HG03280 (cell line): ENCODE data around the gene MTHFD1.
"Not testable (repeated sequence)": the region's sequence is repeated elsewhere in the genome, so short reads cannot be mapped to it uniquely, and the experiment has no call there.

Experiments used
- ATAC-seq: cut with Tn5 transposase; IDR thresholded peaks from one replicate; pipeline ENCODE4 v1.9.1; 2021; ENCODE audit warnings: mild to moderate bottlenecking, moderate library complexity; ENCODE audit not compliant: unreplicated experiment

The MTHFD1 gene

GRCh38 chr14:64387782-64388532 is at the start of gene MTHFD1:
Gene MTHFD1, plus strand, starts transcription at chr14:64388353. Its CDS starts 75 bp downstream, at chr14:64388428.
- ATAC-seq, result peak; percentile 82

- peak; percentile 87 for ATAC-seq
Observed at GRCh38 chr14:64338616-64339316, 49.4 kb upstream of the MTHFD1 start.

GRCh38 chr14:64340560-64341196 is 47.5 kb upstream of the MTHFD1 start:
- ATAC-seq, result no peak

- no peak for ATAC-seq
Observed at GRCh38 chr14:64347748-64348147, 40.4 kb upstream of the MTHFD1 start.

DNA sequence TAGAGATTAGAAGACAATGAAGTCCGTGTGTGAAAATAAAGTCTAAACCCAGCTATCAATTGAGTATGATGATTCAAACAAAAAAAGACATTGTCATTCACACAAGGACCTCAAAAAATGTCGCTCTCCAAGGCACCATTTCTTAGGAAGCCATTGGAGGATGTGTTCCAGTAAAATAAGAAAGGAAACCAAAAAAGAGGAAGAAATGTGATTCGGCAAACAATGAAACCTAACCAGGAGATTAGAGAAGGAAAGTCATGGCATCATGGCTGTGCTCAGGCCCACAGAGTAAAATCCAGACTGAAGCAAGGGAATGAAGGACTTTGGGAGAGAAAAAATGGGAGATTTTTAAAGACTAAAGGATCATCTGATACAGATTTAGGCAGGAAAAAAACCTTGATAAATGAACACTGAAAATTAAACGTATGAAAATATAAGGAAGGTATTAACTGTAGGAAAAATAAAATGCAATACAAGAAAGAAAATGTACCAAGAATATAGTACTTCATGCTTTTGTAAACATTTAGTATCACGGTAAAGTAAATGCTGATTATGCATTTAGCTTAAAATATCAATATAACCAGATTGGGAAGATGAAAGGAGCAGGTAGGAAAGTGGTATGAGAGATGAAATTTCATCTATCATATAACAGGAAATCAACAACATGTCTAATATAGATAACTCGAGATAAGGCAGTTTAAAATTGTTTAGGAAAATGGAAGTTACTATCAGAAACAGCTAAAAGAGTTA is 38.2 kb upstream of the MTHFD1 start:
- ATAC-seq, result no peak

- no peak for ATAC-seq
Observed at GRCh38 chr14:64363265-64363846, 24.8 kb upstream of the MTHFD1 start.

- ATAC-seq, result no peak
Observed at GRCh38 chr14:64364907-64365306, 23.2 kb upstream of the MTHFD1 start.

GRCh38 chr14:64365358-64365889 is 22.7 kb upstream of the MTHFD1 start:
- ATAC-seq, result not testable (repeated sequence)

- no peak for ATAC-seq
Observed at GRCh38 chr14:64369201-64369600, 19.0 kb upstream of the MTHFD1 start.

- ATAC-seq, result peak; percentile 29
Observed at GRCh38 chr14:64387232-64387781, 846 bp upstream of the MTHFD1 start.

GRCh38 chr14:64388533-64389285 is 556 bp downstream of the MTHFD1 start:
- no peak for ATAC-seq

- ATAC-seq, result no peak
Observed at GRCh38 chr14:64391113-64391725, 3.1 kb downstream of the MTHFD1 start.

DNA sequence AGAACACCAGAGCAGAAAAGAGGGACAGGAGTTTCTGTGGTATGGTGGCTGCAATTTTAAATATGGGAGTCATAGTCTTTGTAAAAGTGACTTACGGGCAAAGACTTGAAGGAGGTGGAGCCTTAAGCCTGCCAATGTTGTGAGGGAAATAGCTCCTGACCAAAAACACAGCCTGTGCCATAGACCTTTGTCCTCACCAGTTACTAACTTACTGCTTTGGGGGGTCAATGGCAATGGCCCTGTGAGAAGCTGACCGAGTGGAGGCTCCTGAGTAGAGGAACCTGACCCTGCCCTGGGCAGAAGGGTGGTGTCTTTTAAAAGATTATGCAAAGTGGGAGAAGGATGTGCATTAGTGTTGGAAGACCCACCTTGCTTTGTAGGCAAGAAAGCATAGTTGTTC is 3.8 kb downstream of the MTHFD1 start:
- ATAC-seq, result no peak

- ATAC-seq, result not testable (repeated sequence)
Observed at GRCh38 chr14:64393189-64393726, 5.1 kb downstream of the MTHFD1 start.

DNA sequence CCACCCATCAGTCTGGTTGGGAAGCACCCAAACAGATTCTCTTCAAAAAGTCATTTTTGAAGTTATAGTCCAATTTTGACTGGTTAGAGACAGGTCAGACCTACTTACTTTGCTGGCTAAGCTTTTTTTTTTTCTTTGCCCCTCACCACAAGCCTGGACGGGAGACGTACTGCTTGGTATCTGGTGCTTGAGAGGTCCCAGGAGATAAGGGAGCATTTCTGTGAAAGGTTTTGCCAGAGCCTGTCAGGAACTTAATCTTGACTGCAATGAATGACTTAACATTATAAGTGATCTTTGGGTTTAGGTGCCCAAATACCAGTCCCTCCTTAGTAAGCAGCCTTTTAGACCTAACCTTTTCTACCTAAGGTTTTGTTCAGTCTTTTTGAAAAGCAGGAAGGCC is 6.3 kb downstream of the MTHFD1 start:
- no peak for ATAC-seq

DNA sequence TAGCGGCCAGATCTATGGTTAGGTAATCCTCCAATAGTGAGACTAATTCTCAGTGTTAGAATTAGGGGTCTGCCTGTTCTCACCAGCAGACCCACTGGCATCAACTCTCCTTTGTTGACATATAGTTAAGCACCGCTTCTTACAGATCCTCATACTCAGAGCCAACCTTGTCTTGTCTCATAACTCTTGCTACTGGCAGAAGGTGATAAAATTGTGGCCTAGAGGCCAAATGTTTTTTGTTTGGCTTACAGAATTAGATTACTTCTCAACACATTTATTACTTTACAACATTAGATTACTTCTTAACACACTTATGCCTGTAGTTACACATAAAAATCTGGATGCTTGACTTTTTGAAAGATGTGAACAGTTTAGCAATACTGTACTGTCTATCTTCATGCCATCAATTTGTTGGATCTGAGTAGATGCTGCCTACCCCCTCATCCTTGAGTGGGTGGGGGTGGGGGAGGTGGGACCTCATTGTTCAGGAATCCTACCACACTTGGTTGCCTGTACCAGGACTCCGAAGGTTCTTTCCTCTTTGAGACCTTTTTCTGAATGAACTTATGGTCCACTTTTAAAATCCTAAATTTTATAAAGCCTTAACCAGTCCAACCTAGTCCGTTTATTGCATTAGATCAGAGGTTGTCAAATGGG is 7.0 kb downstream of the MTHFD1 start:
- ATAC-seq, result no peak

DNA sequence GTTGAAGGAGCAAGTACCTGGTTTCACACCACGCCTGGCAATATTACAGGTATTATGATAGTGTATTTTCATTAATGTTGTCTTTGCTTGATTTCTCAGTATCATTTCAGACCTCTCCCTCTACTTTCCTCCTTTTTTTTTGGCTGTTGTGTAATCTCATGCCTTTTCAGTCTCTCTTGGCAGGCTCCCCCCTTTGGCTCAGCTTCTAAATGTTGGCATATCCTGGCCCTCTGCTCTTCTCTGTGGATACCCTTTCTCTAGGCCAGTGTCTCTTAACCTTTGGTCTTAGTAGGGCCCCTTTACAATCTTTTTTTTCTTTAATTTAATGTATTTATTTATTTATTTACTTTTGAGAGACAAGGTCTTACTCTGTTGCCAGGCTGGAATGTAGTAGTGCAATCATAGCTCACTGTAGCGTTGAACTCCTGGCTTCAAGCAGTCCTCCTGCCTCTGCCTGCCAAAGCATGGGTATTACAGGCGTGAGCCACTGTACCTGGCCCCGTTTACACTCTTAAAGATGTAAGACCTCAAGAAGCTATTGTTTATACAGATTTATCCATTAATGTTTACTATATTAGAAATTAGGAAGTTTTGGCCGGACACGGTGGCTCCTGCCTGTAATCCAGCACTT is 12.8 kb downstream of the MTHFD1 start:
- no peak for ATAC-seq

- ATAC-seq, result no peak
Observed at GRCh38 chr14:64401949-64402348, 13.8 kb downstream of the MTHFD1 start.
